Stimulated activated CD8-positive, alpha-beta memory T cell treated with anti-CD3 and anti-CD28 coated beads, Interleukin-2, amount 100 ng/mL, for 1 hour (primary cell): ENCODE data around the gene WBP2.
"Not testable (repeated sequence)": the region's sequence is repeated elsewhere in the genome, so short reads cannot be mapped to it uniquely, and the experiment has no call there.

Source experiments
- DNase-seq, 2 donors: peaks; one replicate each; pipeline ENCODE4 v3.0.0-alpha.2; 2020; ENCODE audit warnings: low read depth in 2 of 2

WBP2 gene

DNA sequence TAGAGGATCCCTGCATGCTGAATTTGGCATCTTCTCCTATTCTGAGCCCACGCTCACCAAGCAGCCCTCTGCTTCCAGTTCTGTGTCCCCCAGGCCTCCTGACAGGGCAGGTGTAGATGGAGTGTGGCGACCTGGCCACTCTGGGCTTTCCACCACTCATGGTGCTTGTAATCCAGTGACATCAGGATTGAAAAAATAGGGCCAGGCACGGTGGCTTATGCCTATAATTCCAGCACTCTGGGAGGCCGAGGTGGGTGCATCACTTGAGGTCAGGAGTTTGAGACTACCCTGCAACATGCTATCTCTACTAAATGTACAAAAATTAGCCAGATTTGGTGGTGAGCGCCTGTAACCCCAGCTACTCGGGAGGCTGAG, 41.1 kb downstream of the WBP2 start:
- no peak for DNase-seq

GRCh38 chr17:75813081-75814020, 41.8 kb downstream of the WBP2 start:
- no peak for DNase-seq

GRCh38 chr17:75812096-75813013, 42.8 kb downstream of the WBP2 start:
- no peak for DNase-seq

DNA sequence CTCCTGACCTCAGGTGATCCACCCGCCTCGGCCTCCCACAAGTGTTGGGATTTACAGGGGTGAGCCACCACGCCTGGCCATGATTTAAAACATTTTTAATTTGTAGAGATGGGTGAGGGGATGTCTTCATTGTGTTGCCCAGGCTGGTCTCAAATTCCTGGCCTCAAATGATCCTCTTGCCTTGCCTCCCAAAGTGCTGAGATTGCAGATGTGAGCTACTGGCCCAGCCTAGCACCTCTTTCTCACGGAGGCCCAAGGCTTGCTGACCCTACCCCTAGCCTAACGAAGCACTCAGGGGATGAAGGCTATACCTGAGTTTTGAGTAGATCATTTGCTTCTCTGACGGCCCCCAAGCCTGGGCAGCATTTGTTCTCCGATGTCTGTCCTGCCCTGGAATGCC, 44.0 kb downstream of the WBP2 start:
- no peak for DNase-seq

DNA sequence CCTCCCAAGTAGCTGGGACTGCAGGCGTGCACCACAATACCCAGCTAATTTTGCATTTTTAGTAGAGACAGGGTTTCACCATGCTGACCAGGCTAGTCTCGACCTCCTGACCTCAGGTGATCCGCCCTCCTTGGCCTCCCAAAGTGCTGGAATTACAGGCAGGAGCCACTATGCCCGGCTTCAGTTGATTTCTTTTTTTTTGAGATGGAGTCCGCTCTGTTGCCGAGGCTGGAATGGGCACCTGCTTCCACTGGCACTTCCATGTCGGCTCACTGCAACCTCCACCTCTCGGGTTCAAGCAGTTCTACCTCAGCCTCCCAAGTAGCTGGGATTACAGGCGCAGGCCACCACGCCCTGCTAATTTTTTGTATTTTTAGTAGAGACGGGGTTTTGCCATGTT, 44.4 kb downstream of the WBP2 start:
- not testable (repeated sequence) for DNase-seq

DNA sequence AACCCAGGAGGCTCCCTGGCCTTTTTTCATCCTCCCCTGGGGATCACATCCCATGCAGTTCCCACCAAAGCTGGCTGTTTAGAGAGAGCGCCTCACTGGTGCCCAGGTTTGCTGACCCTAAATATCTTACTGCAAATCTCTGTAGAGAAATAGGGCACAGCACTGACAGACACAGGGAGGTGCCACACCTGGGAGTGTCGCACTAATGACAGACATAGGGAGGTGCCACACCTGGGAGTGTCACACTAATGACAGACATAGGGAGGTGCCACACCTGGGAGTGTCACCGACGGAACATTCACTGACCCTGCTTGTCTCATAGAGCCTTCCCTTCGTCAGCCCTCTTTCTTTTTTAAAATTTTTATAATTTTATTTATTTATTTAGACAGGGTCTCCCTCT, 44.9 kb downstream of the WBP2 start:
- no peak for DNase-seq

DNA sequence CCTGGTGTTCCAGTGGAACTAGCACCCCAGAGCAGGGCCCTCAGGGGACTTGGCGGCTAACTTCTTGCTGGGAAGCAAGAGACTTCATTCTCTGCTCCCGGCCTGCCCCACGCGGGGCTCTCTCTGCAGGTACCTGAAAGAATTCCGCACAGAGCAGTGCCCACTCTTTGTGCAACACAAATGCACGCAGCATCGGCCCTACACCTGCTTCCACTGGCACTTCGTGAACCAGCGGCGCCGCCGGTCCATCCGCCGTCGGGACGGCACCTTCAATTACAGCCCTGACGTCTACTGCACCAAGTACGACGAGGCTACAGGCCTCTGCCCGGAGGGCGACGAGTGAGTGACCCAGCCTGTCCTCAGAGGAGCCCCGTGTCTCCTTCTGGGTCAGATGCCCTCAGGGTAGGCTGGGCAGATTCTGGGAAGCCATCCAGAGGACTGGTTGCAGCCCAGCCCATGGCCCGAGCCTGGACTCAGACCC, 45.5 kb downstream of the WBP2 start:
- no peak for DNase-seq

DNA sequence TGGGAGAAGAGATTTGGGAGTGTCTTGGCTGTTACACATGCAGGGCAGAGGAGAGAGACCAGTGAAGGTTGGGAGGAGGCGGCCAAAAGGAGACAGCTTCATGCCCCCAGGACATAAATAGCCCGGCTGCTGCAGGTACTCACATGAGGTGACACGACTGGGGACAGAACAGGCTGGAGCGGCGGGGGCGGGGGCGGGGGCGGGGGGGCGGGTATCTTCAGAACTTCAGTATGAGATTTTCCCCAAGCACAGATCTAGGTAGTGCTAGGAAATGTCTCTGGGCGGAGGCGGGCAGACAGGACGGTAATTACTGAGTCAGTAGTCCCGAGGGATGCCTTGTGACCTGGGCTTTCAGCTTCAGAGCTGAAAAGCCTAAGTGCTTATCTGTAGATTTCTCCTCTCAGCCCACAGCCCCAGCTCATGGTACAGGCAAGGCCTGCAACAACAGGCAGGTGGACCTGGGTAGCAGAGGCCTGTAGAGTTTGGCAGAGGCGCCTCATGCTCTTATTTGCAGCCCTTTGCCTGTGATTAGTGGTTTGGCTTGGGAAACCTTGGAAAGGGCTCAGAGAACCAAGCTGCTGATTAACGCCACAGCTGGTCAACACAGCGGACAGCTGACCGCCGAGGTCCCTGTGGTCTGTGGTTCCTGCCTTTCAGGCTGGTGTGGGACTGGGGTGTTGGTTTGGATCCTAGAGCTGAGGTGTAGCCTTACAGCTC, 46.1 kb downstream of the WBP2 start:
- no peak for DNase-seq

DNA sequence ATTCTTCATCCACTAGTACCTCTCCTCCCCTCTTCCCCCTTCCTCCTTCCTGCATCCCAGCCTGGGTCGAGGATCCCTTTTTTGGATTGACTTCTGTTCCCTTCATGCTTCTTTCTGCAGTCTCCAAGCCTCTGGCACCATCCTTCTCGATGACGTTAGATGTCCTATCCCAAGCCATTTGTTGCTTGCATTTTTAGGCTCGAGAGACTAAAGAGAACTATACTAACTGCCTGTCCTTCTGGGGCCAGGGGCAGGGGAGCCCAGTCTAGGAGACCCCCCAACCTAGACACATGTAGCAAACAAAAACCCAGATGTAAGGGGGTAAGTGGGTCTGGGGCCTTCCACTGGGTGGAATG, 46.6 kb downstream of the WBP2 start:
- no peak for DNase-seq

DNA sequence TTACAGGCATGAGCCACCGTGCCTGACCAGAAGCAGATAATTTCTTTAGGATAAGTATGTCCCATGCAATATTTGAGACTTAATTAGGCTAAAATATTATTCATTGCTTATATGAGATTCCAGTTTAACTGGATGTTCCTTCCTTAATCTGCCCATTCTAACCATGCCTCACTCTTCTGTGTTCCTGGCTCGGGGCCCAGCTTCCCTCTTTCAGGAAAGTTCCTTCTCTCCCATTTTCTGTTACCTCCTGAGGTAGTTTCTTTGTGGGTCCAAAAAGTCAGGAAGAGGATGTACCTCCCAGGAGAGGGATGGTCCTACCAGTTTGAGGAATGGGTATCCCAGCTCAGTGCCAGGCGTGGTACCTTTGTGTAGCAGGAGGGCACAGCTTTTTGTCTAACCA, 47.3 kb downstream of the WBP2 start:
- DNase-seq: no peak

- no peak for DNase-seq
Measured at GRCh38 chr17:75806822-75807500, 48.2 kb downstream of the WBP2 start.

GRCh38 chr17:75803883-75804282, 51.3 kb downstream of the WBP2 start:
- DNase-seq: no peak

- no peak for DNase-seq
Measured at GRCh38 chr17:75799402-75799801, 55.7 kb downstream of the WBP2 start.

DNA sequence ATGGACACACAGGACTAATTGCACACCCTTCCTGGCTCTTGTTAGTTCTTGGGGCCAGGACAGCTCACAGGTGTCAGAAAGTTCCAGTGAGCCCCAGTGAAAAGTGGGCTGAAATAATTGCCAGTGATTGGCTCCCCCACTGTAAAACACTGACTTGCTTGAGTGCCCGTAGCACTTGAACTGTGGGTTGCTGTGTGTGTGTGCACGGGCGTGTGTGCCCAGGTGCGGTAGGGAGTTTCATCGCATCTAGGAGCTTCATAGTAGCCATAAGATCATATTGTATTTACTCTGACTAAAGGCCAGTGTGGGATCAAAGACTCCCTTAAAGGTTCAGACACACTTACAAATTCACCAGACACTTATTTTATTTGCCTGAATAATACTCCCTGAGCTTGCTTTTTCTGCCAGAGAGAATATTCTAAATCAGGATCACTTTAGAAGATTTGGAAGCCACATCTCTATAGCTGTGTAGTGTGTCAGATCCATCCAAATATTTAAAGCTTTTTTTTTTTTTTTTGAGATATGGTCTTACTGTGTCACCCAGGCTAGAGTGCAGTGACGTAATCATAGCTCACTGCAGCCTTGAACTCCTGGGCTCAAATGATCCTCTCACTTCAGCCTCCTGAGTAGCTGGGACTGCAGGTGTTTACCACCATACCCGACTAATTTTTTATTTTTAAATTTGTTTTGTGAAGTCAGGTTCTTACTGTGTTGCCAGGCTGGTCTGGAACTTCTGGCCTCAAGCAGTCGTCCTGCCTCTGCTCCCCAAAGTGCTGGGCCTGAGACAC, 59.1 kb downstream of the WBP2 start:
- DNase-seq: no peak
